HepG2 (cell line): ENCODE data around the gene NLRP8.

ENCODE experiments used
- ARNT ChIP-seq: fragments of 450-650 bp; IDR thresholded peaks from 2 replicates; pipeline ENCODE4 v1.6.1; 2017
- ASH2L ChIP-seq: fragments of 300-600, 200-600 bp; sonication (generic); IDR thresholded peaks from 2 replicates; pipeline ENCODE4 v1.7.0; 2017; ENCODE audit warnings: low read depth, mild to moderate bottlenecking, moderate library complexity, mixed read lengths, low read length; ENCODE audit not compliant: insufficient read length
- BCL6 ChIP-seq: IDR thresholded peaks from 2 replicates; pipeline ENCODE4 v1.6.1; 2016; ENCODE audit warnings: missing genetic modification reagents, missing compliant biosample characterization
- BRCA1 ChIP-seq: sonication (generic); formaldehyde crosslinking; IDR thresholded peaks from 2 replicates; pipeline ENCODE4 v1.4.0; 2020; ENCODE audit warnings: missing genetic modification reagents
- EP300 ChIP-seq, 3 experiments: sonication (generic) in 1 of 3; formaldehyde crosslinking in 1 of 3; IDR thresholded peaks; 2 replicates each; pipeline versions ENCODE4 v1.5.1 to v1.6.1; 2011 to 2020; ENCODE audit warnings: low read depth in 2 of 3, low read length in 2 of 3, borderline replicate concordance in 1 of 3, improper control_type of control experiment in 1 of 3, mild to moderate bottlenecking in 1 of 3, missing genetic modification reagents in 1 of 3, moderate library complexity in 1 of 3
- ETV5 ChIP-seq: IDR thresholded peaks from 2 replicates; pipeline ENCODE4 v1.6.1; 2018; ENCODE audit warnings: missing biosample characterization, missing genetic modification reagents, inconsistent platforms, borderline replicate concordance
- EZH2 ChIP-seq: conservative IDR thresholded peaks from 2 replicates; pipeline ENCODE4 v1.6.1; 2012; ENCODE audit warnings: mild to moderate bottlenecking, low read depth, low read length, moderate library complexity
- NFE2L2 ChIP-seq: fragments of 150-350 bp; IDR thresholded peaks from 2 replicates; pipeline ENCODE4 v1.6.1; 2014; ENCODE audit warnings: low read length
- POLR2A ChIP-seq, 2 experiments: IDR thresholded peaks; 2 replicates each; pipeline ENCODE4 v1.6.1; 2011; ENCODE audit warnings: low read depth in 2 of 2, low read length in 2 of 2, mild to moderate bottlenecking in 1 of 2, moderate library complexity in 1 of 2; ENCODE audit not compliant: insufficient read depth in 1 of 2
- ZFP36 ChIP-seq: fragments of 150-350 bp; IDR thresholded peaks from 2 replicates; pipeline ENCODE4 v1.6.1; 2018; ENCODE audit warnings: borderline replicate concordance, low read length, low read depth; ENCODE audit not compliant: partially characterized antibody
- ZNF670 ChIP-seq: sonication (generic); formaldehyde crosslinking; IDR thresholded peaks from 2 replicates; pipeline ENCODE4 v1.8.0; 2022; ENCODE audit warnings: mild to moderate bottlenecking, missing genetic modification reagents, borderline replicate concordance

- TF ChIP-seq EZH2 (no peak), ZNF670 (CRISPR knock-in tag) (no peak), ETV5 (CRISPR knock-in tag) (no peak), ARNT (no peak), NFE2L2 (no peak), BCL6 (no peak), ASH2L (no peak), BRCA1 (CRISPR knock-in tag) (no peak), POLR2A (IDR thresholded peaks at IDR 0.05; ENCODE audit: insufficient read depth in 1 of 2, low read depth in 2 of 2, low read length in 2 of 2) (no peak), ZFP36 (no peak), EP300 (IDR thresholded peaks at IDR 0.05; ENCODE audit: low read depth in 2 of 2, low read length in 2 of 2) (no peak), EP300 (CRISPR knock-in tag; IDR thresholded peaks at IDR 0.05; ENCODE audit: borderline replicate concordance) (no peak)
Measured at GRCh38 chr19:55985254-55985653, 37.6 kb downstream of the NLRP8 start.
